Smooth muscle cell (in vitro differentiated cells): ENCODE data around the gene HIVEP3. TPM values are rescaled to one million over a fixed set of nuclear protein-coding genes. Genes with fewer than 3 reads are reported as not detected.

Experiments used
- DNase-seq: peaks from one replicate; lab custom pipeline; 2025; ENCODE audit not compliant: unreplicated experiment; lab: John Stamatoyannopoulos, UW
- H2AFZ ChIP-seq: fragments of 200-600 bp; sonication (generic); 2 replicates; pipeline ENCODE4 v1.6.0; 2016; ENCODE audit warnings: antibody characterized with exemption, low read depth, mild to moderate bottlenecking
- H3F3A ChIP-seq: fragments of 200-600 bp; sonication (generic); 2 replicates; pipeline ENCODE4 v1.6.0; 2017; ENCODE audit warnings: antibody characterized with exemption, low read depth
- H3K27ac ChIP-seq: fragments of 200-600 bp; sonication (generic); 2 replicates; pipeline ENCODE4 v1.5.1; 2016; ENCODE audit warnings: low read depth, mild to moderate bottlenecking
- H3K27me3 ChIP-seq: fragments of 200-600 bp; sonication (generic); 2 replicates; pipeline ENCODE4 v1.6.1; 2016; ENCODE audit warnings: low read depth, mild to moderate bottlenecking
- H3K36me3 ChIP-seq: fragments of 200-600 bp; sonication (generic); 2 replicates; pipeline ENCODE4 v1.5.1; 2016; ENCODE audit warnings: low read depth
- H3K4me1 ChIP-seq: fragments of 200-600 bp; sonication (generic); 2 replicates; pipeline ENCODE4 v1.5.1; 2016; ENCODE audit warnings: low read depth
- H3K4me2 ChIP-seq: fragments of 200-600 bp; sonication (generic); 2 replicates; pipeline ENCODE4 v1.6.0; 2016; ENCODE audit warnings: mild to moderate bottlenecking
- H3K4me3 ChIP-seq: fragments of 200-600 bp; sonication (generic); 2 replicates; pipeline ENCODE4 v1.5.1; 2016; ENCODE audit warnings: mild to moderate bottlenecking
- H3K79me2 ChIP-seq: fragments of 200-600 bp; sonication (generic); 2 replicates; pipeline ENCODE4 v1.6.0; 2016; ENCODE audit warnings: low read depth, mild to moderate bottlenecking
- H3K9ac ChIP-seq: fragments of 200-600 bp; sonication (generic); 2 replicates; pipeline ENCODE4 v1.6.0; 2016; ENCODE audit warnings: low read depth
- H3K9me3 ChIP-seq: fragments of 200-600 bp; sonication (generic); replicated peaks from 2 replicates; pipeline ENCODE4 v1.5.1; 2016; ENCODE audit warnings: low read depth
- H4K20me1 ChIP-seq: fragments of 200-600 bp; sonication (generic); 2 replicates; pipeline ENCODE4 v1.6.0; 2016; ENCODE audit warnings: low read depth
- WGBS: methylation state at CpG from one replicate; pipeline ENCODE4 v1.1.7; 2016; ENCODE audit warnings: low lambda C conversion rate; 5-methylcytosine and 5-hydroxymethylcytosine counted together
- polyA plus RNA-seq: library from polyadenylated mRNA; unstranded; fragments of >200 nt; fragmentation: Nextera tagmentation; extraction: Ambion mirVana; gene quantifications from 2 replicates; pipeline ENCODE4 v1.2.1, GENCODE V29; 2016
- total RNA-seq: library from RNA; depleted of rRNA; stranded (reverse); fragments of >200 nt; gene quantifications from 2 replicates; pipeline ENCODE4 v1.2.3, GENCODE V29; 2014
- TF ChIP-seq, protein P1 (sequence below): fragments of 200-600 bp; sonication (generic); IDR thresholded peaks from 2 replicates; pipeline ENCODE4 v1.5.1; 2017; ENCODE audit warnings: borderline replicate concordance, mild to moderate bottlenecking, antibody characterized with exemption; ENCODE audit not compliant: insufficient read depth, poor library complexity, severe bottlenecking

The HIVEP3 gene
- total and polyA plus RNA-seq, 2 experiments from 2014 or later, result 2.1 to 6.4 TPM

GRCh38 chr1:41712695-41713094 lies 206.0 kb downstream of the HIVEP3 start:
- Histone ChIP-seq H3K27me3 (no peaks in the 10 kb centered on the region), H3K27ac (no peak overlapping the region), H3F3A (no peaks in the 10 kb centered on the region), H3K9me3 (no peaks in the 10 kb centered on the region), H3K4me3 (no peak overlapping the region), H3K9ac (no peak overlapping the region), H4K20me1 (no peaks in the 10 kb centered on the region), H3K4me1 (peaks cover 6% of the 10 kb centered on the region), H2AFZ (no peak overlapping the region), H3K79me2 (no peaks in the 10 kb centered on the region), H3K36me3 (no peaks in the 10 kb centered on the region), H3K4me2 (no peak overlapping the region)
- DNase-seq, result no peak
- 87% methylated on average over 5 of the region's 5 CpGs for WGBS
- TF ChIP-seq, protein P1, sequence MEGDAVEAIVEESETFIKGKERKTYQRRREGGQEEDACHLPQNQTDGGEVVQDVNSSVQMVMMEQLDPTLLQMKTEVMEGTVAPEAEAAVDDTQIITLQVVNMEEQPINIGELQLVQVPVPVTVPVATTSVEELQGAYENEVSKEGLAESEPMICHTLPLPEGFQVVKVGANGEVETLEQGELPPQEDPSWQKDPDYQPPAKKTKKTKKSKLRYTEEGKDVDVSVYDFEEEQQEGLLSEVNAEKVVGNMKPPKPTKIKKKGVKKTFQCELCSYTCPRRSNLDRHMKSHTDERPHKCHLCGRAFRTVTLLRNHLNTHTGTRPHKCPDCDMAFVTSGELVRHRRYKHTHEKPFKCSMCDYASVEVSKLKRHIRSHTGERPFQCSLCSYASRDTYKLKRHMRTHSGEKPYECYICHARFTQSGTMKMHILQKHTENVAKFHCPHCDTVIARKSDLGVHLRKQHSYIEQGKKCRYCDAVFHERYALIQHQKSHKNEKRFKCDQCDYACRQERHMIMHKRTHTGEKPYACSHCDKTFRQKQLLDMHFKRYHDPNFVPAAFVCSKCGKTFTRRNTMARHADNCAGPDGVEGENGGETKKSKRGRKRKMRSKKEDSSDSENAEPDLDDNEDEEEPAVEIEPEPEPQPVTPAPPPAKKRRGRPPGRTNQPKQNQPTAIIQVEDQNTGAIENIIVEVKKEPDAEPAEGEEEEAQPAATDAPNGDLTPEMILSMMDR, result no peak

DNA sequence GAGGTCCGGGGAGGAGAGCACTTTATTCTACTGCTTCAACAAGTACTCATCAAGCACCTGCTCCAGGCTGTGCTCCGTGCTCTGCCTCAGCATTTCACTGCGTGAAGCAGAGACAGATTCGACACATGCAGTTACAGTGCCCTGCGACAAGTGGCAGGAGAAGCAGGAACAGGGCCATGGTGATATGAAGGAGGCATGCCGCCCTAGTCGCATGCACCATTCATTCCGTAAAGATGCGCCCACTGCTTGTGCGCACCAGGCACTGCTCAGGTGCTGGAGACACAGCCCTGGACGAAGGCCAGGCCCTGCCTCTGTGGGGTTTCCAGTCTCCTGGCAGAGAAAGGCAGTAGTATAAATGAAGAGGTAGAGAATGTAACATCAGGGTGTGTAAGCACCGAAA lies 206.6 kb downstream of the HIVEP3 start:
- H3K27ac ChIP-seq, result no peak overlapping the region
- H2AFZ ChIP-seq, result no peak overlapping the region
- H3K4me2 ChIP-seq, result no peak overlapping the region
- no peaks in the 10 kb centered on the region for H4K20me1 ChIP-seq
- H3K4me1 ChIP-seq, result peaks cover 6% of the 10 kb centered on the region
- H3K36me3 ChIP-seq, result no peaks in the 10 kb centered on the region
- H3F3A ChIP-seq, result no peaks in the 10 kb centered on the region
- no peak overlapping the region for H3K4me3 ChIP-seq
- WGBS, result 93% methylated on average over 12 of the region's 12 CpGs
- H3K27me3 ChIP-seq, result no peaks in the 10 kb centered on the region
- no peaks in the 10 kb centered on the region for H3K9me3 ChIP-seq
- TF ChIP-seq, protein P1, result no peak
- DNase-seq, result no peak
- H3K9ac ChIP-seq, result no peak overlapping the region
- no peaks in the 10 kb centered on the region for H3K79me2 ChIP-seq

DNA sequence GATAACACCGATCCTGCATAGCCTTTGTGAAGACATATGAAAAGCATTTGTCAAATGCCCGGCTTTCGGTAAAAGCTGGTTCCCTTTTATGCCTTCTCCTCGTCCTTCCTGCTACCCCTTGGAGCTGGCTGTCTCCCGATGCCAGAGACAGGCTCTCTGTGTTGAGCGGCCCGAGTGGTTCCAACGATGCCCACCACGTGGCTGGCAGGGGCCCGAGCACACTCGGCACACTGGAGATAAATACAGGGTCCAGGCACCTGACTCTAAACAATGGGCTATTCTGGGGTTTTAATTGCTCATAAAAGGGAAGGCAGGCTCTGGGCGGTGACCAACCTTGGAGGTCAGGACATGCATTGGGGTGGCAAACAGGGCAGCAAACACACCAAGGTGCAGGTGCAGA lies 207.1 kb downstream of the HIVEP3 start:
- Histone ChIP-seq H3K79me2 (no peaks in the 10 kb centered on the region), H3K4me3 (no peak overlapping the region), H3K9ac (no peak overlapping the region), H3K9me3 (no peaks in the 10 kb centered on the region), H2AFZ (no peak overlapping the region), H4K20me1 (no peaks in the 10 kb centered on the region), H3K27ac (no peak overlapping the region), H3K4me2 (no peak overlapping the region), H3K36me3 (no peaks in the 10 kb centered on the region), H3K4me1 (peaks cover 6% of the 10 kb centered on the region), H3F3A (no peaks in the 10 kb centered on the region), H3K27me3 (no peaks in the 10 kb centered on the region)
- TF ChIP-seq, protein P1, result no peak
- WGBS, result 96% methylated on average over 12 of the region's 12 CpGs
- DNase-seq, result no peak

DNA sequence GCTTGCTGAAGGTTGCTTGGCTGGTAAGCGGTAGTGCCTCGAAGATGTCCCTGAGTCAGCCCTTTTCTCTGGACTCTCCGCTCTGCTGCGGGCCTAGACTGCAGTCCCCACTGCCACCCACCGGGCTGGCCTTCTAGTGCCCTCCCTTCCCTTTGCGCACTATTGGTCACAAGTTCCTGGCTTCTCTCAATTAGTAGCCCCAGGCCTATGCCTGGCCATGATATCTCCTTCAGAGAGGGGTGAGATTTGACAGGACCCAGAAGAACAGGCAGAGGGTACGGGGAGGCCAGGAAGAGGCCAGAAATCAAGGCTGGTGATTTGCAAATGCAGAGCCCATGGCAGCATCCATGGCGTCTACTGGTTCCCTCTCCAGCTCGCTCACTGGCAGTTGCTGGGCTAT lies 207.7 kb downstream of the HIVEP3 start:
- H3K27ac ChIP-seq, result no peak overlapping the region
- no peak overlapping the region for H3K9ac ChIP-seq
- H3K36me3 ChIP-seq, result no peaks in the 10 kb centered on the region
- no peak overlapping the region for H3K4me3 ChIP-seq
- no peaks in the 10 kb centered on the region for H3K27me3 ChIP-seq
- TF ChIP-seq, protein P1, result no peak
- H3F3A ChIP-seq, result no peaks in the 10 kb centered on the region
- H3K4me2 ChIP-seq, result no peak overlapping the region
- no peaks in the 10 kb centered on the region for H3K79me2 ChIP-seq
- H3K4me1 ChIP-seq, result peaks cover 6% of the 10 kb centered on the region
- 92% methylated on average over 9 of the region's 9 CpGs for WGBS
- no peaks in the 10 kb centered on the region for H4K20me1 ChIP-seq
- H2AFZ ChIP-seq, result no peak overlapping the region
- no peak for DNase-seq
- no peaks in the 10 kb centered on the region for H3K9me3 ChIP-seq
